Activated T-helper 1 cell treated with Interleukin-2 at 50 U/mL for 16 hours (primary cell): ENCODE data around the gene ALK.

Experiments
- DNase-seq: peaks from one replicate; pipeline ENCODE4 v3.0.0-alpha.2; 2020; ENCODE audit warnings: low read depth

The ALK gene

GRCh38 chr2:29575370-29575890 lies 346.0 kb downstream of the ALK start:
- DNase-seq: no peak

- DNase-seq: no peak
These were observed 347.8 kb downstream of the ALK start for GRCh38 chr2:29573612-29574011.

GRCh38 chr2:29573147-29573546 lies 348.2 kb downstream of the ALK start:
- no peak for DNase-seq

- no peak for DNase-seq
These were observed 350.8 kb downstream of the ALK start for GRCh38 chr2:29570539-29570938.

- DNase-seq: no peak
These were observed 353.4 kb downstream of the ALK start for GRCh38 chr2:29567906-29568520.

DNA sequence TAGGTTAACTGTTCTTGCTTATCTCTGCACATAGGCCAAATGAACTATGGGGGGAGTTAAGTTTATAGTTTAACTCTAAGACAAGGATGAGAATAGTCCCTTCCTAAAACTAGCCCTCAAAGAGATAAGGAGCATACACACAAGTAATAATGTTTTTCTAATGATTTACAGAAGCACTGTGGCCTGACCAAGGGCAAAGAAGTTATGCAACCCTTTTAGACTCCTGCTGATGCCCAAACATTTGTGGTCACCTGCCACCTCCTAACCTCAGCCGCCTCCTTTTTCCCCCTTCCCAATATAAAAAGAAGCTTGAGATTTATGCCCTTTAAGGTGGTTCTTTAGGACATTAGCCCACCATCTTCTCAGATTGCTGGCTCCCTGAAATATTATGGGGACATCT lies 357.7 kb downstream of the ALK start:
- no peak for DNase-seq

GRCh38 chr2:29562896-29563295 lies 358.5 kb downstream of the ALK start:
- no peak for DNase-seq

DNA sequence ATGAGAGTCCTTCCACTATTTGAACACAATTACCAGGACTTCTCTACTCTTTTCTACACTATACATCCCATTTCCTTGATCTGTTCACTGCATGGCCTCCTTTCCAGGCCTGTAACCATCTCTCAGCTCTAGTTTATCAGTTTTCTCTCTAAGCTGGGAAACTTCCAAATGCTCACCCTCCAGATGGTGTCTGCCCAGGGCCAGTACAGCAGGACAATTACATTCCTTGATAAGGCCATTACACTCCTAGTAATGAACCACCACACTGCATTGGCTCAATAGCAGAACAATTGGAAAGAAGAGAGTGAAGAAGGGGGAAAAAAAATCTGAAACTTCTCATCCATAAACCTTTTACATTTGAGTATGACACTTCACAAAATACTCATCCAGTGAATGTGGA lies 359.1 kb downstream of the ALK start:
- no peak for DNase-seq

DNA sequence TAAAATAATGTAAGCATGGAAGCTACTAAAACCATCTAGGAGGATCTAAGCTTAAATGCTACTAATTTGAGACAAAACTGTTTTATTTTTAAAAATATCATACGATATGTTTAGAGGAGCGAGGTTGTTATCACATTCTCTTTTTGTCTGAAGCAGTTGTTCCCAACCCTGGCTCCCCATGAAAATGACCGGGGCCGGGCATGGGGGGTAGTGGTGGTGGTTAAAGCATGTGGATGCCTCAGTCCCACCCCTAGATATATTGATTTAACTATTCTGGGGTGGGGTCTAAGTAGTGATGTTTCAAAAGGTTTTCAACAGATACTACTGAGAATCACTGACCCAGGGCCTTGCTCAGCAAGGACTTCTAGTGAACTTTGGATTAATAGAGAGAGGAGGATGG lies 359.8 kb downstream of the ALK start:
- DNase-seq: no peak

- DNase-seq: no peak
These were observed 360.2 kb downstream of the ALK start for GRCh38 chr2:29561181-29561580.

DNA sequence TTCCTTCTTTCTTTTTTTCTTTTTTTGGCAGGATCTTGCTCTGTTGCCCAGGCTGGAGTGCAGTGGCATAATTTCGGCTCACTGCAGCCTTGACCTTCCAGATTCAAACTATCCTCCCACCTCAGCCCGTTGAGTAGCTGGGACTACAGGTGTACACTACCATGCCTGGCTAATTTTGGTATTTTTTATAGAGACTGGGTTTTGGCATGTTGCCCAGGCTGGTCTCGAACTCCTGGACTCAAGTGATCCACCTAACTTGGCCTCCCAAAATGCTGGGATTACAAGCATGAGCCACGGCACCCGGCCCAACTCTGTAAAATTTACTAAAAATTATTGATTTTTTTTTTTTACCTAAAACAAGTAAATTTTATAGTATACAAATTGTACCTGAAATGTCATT lies 360.8 kb downstream of the ALK start:
- DNase-seq: no peak

- DNase-seq: no peak
These were observed 361.4 kb downstream of the ALK start for GRCh38 chr2:29560030-29560429.

GRCh38 chr2:29559578-29559977 lies 361.8 kb downstream of the ALK start:
- DNase-seq: no peak

DNA sequence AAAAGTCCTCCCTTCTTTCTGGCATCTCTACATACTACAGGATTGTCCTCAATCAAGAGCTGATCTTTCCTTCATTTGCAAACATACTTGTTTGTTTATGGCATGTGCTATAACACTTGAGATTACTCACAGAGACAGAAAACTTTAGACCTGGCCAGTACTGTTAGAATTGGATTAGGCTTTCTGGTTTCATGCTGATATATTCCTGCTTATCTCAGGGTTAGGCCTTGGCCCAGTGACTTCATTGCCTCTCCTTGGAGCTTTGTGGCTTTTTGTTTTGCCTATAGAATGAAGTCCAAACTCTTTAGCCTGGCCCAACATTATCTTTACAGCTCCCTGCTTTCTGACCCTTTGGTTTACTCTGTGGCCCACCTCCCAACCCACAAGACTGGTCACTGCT lies 363.3 kb downstream of the ALK start:
- no peak for DNase-seq

GRCh38 chr2:29557268-29557667 lies 364.1 kb downstream of the ALK start:
- DNase-seq: no peak

GRCh38 chr2:29549069-29549380 lies 372.4 kb downstream of the ALK start:
- no peak for DNase-seq

DNA sequence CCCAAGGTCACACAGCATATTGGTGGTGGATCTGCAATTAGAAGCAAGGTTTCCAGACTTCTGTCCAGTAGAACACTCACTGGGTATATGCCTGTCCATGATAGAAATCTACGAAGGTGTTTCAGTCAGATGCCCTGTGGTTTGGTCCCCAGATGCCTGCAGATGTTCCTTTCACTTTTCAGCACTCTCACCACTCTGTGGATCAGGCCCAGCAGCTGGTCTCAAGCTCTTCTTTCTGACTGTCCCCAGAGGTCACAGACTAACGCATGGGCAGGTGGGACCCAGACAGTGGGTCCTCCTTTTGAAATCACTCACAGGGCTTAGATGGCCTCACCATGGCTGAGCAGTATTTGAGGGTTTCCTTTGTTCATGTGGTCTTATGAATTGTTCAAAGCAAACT lies 376.5 kb downstream of the ALK start:
- no peak for DNase-seq

- no peak for DNase-seq
These were observed 377.4 kb downstream of the ALK start for GRCh38 chr2:29544031-29544430.

DNA sequence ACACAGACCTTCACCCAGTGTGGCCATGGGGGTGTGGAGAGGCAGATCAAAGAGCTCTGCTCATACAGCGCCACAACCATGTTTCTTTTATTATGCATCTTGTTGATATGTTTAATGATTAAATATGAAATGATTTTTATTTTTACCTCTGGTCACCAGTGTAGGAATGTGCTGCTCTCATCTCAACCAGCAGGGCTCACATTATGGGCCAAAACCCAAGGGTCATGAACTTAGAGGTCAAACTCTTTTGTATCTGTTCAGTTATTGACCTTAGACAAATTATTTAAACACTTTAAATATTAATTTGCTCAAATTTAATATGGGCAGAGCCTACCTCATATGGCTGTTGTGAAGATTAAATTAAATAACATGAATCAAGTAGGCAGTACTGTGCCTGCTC lies 386.2 kb downstream of the ALK start:
- no peak for DNase-seq

DNA sequence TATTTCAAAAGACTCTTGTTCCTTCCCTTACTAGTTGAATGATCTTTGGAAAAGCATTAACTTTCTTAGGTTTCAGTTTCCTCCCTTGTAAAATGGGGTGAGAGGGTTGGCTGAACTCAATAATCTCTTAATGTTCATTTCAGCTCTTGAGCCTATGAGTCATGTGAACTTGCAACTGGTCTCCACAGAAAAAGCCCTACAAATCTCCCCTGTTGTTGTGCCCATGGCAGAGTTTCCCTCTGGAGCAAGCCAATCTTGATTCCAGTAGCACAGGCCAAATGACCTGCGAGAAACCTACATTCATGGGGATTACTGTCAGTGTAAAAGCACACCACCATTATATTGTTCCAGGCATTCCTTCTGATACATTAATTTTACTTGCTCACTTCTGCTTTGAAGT lies 388.9 kb downstream of the ALK start:
- DNase-seq: no peak

DNA sequence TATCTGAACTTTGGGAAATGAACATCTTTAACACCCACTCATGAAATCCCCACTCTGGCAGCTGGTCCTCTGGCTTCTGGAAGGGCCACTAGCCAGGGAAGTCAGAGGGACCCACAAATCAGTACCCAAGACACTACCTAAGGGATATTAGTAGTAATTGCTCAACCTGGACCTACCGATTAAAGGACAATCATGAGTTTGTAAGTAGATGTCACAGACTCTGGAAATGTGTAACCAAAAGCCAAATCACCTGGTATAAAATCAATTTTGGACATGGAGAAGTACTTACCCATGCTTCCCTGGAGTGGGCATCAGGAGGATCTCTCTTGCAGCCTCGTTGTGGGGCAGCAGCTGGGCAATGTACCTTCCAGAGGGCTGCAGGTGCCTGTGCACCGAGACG lies 389.8 kb downstream of the ALK start:
- DNase-seq: no peak

GRCh38 chr2:29530281-29530680 lies 391.1 kb downstream of the ALK start:
- DNase-seq: no peak

DNA sequence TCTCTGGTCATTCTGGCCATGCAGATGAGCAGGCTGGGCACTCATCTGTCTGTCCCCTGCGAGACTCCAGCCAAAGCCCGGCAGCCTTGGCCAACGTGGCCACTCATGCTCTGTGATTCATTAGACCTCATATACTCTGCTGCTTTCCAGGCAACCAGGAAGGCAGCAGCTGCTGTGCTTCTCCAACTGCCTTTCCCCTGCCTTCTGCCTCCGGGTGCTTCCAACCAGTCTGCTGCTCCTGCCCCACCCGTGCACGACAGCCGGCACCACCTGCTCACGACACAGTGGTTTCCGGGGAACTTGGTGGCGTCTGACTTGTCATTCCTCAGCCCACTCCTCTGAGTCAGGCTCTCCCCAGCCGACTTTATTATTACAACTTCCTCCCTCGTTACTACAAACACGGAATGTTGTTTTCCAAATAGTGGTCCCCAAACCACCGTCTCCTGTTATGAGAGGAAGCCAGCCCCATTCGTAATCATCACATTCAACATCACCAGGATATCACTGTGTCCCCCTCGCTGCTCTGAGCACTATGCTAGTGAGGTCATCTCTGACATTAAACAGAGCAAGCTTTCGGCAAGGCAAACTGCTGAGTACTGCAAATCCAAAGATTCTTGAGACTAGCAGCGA lies 392.4 kb downstream of the ALK start:
- DNase-seq: no peak

DNA sequence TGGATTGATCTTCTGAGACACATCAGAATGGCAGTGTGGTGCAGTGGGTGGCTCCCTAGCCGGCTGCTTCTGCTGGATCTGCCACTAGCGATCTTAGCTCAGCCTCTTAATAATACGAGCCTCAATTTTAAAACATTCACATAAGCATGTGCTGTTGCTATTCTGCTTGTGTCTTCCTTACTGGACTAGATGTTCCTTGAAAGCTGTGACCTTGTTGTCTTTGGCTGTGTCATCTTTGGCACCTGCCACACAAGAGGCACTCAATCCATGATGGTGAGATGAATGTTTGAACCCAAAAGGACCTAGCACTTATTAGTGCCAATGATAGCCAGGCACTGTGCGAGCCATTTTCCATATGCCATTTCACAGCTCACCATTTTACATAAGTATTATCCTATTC lies 393.0 kb downstream of the ALK start:
- no peak for DNase-seq
